ENCODE measurements around the gene VWA1. TPM values are rescaled to one million over a fixed set of nuclear protein-coding genes. Genes with fewer than 3 reads are reported as not detected.

The VWA1 gene
- total RNA-seq, 2 donors from 2014 or later: 47.1 to 55.5 TPM

DNA sequence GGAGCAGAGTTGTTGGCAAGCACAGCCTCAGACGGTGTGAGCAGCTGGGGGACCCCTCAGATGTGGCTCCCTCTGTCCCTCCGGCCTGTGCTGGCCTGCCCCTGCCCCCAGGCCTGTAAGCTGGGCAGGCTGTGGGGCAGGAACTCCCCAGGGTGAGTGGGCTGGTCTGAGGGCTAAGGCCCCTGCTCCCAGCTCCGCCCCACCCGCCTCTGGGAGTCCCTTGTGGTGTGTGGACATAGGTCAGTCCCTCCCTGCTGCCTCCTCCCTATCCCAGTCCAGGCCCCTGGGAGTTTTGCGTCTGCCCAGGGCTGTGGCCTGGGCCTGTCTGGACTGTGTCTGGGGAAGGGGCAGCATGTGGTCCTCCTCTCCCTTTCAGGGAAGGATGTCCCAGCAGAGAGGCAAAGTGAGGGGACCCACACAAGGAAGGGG lies 3.6 kb upstream of the VWA1 start:
- Histone ChIP-seq H3K9me3 (no peaks in the 10 kb centered on the region), H3K27ac (peak overlapping the region; percentile 78 to 94 (median 93)), H3K4me1 (peaks cover 82% of the 10 kb centered on the region), H3K36me3 (replicated peaks in 1 of 2; ENCODE audit: insufficient read depth in 1 of 2, low read depth in 2 of 2) (no peaks in the 10 kb centered on the region), H3K27me3 (no peaks in the 10 kb centered on the region), H3K4me3 (no peak overlapping the region)
- no peak for ATAC-seq
- TF ChIP-seq POLR2A (IDR thresholded peaks at IDR 0.05): peak in 1 of 3 donors; percentile 17
- TF ChIP-seq, protein P1, sequence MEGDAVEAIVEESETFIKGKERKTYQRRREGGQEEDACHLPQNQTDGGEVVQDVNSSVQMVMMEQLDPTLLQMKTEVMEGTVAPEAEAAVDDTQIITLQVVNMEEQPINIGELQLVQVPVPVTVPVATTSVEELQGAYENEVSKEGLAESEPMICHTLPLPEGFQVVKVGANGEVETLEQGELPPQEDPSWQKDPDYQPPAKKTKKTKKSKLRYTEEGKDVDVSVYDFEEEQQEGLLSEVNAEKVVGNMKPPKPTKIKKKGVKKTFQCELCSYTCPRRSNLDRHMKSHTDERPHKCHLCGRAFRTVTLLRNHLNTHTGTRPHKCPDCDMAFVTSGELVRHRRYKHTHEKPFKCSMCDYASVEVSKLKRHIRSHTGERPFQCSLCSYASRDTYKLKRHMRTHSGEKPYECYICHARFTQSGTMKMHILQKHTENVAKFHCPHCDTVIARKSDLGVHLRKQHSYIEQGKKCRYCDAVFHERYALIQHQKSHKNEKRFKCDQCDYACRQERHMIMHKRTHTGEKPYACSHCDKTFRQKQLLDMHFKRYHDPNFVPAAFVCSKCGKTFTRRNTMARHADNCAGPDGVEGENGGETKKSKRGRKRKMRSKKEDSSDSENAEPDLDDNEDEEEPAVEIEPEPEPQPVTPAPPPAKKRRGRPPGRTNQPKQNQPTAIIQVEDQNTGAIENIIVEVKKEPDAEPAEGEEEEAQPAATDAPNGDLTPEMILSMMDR (IDR thresholded peaks at IDR 0.05): no peak
- intact Hi-C loops (cut with DNase I): no loop called here
- WGBS, 2 donors: 47% methylated on average over 5 of the region's 5 CpGs; no CpG with 5 or more reads in 1 of the 2 donors
- DNase-seq: peak in 2 of 4 donors; percentile 48 to 66

DNA sequence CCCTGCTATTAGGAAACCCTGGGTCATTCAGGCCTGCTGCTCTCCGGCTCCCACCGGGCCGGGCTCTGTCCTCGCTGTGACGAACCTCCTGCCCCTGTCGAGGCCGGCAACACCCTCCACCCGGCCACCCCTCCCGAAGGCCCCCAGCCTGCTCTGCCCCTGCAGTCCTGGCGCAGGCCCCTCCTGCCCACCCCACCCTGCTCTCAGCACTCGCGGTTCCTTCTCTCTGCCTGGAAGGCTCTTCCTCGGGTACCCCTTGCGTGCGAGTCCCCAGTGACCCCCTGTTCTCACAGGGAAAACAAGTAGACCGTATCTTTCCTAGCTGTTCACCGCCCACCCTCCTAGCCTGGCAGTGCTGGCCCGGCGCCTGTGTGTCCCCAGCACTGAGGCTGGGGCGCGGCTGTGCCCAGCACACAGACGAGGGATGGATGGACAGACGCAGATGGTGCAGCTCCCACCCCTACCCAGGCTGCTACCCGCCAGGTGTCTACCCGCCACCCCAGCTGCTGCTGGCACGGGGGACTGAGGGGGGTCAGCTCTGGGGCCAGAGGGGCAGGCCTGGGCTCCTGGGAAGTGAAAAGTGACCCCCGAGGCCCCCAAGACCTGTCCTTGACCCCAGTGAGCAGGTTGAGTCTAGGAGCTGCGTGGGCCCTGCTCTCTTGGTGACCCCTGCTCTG lies 3.1 kb upstream of the VWA1 start:
- 64 to 88% methylated on average over 7 to 25 of the region's 28 CpGs for WGBS, 2 donors
- H3K9me3 ChIP-seq: no peaks in the 10 kb centered on the region
- H3K27ac ChIP-seq: peak overlapping the region; percentile 78 to 94 (median 93)
- peaks cover 88% of the 10 kb centered on the region for H3K4me1 ChIP-seq
- no peak for ATAC-seq
- DNase-seq: peak in 2 of 4 donors; percentile 59 to 66
- intact Hi-C loops (cut with DNase I): no loop called here
- H3K36me3 ChIP-seq (replicated peaks in 1 of 2; ENCODE audit: insufficient read depth in 1 of 2, low read depth in 2 of 2): no peaks in the 10 kb centered on the region
- H3K4me3 ChIP-seq: no peak overlapping the region
- no peaks in the 10 kb centered on the region for H3K27me3 ChIP-seq
- no peak for TF ChIP-seq POLR2A (IDR thresholded peaks at IDR 0.05)
- TF ChIP-seq, protein P1 (IDR thresholded peaks at IDR 0.05): no peak

DNA sequence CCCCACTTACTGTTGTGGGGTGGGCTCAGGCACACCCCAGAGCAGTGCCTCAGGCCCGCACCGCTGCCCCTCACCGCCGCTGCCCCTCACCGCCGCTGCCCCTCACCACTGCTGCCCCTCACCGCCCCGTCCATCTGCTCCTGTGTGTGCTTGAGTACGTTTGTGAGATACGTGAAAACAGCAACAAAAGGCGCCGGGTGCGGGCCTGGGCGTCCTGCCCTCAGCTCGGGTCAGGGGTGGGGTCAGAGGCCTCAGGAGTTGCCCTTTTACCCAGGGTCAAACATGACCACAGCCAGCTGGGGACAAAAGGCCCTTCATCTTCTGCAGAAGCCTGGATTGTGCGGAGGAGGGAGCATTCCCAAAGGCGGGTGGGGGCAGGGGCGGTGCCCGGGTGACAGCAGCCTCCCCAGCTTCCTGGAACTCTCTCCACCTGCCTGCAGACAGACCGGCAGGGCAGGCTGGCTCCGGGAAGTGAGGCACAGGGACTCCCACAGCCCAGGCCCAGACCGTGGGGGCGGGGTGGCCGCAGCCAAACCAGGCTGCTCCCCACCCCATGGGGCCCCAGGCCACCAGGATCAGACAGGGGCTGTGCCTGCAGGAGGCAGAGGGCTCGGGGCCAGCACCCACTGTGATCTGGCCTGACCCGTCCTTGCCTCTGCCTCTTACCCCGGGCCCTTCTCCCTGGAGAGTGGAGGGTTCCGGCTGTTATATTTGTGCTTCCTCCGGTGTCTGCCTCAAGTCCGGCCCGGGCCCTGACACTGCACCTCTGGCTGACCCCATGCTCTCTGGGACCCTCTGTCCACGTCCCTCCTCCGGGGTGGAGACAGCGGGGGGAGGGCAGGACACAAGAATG lies 2.3 kb upstream of the VWA1 start:
- Histone ChIP-seq H3K36me3 (replicated peaks in 1 of 2; ENCODE audit: insufficient read depth in 1 of 2, low read depth in 2 of 2) (no peaks in the 10 kb centered on the region), H3K4me3 (no peak overlapping the region), H3K9me3 (no peaks in the 10 kb centered on the region), H3K4me1 (peaks cover 94% of the 10 kb centered on the region), H3K27ac (peak overlapping the region; percentile 78 to 94 (median 93)), H3K27me3 (no peaks in the 10 kb centered on the region)
- WGBS, 2 donors: 43 to 63% methylated on average over 13 to 33 of the region's 34 CpGs
- peak; percentile 80 to 94 (median 92) for DNase-seq
- ATAC-seq: peak; percentile 62
- intact Hi-C loops (cut with DNase I): no loop called here
- peak; percentile 66 to 85 (median 85) for TF ChIP-seq POLR2A (IDR thresholded peaks at IDR 0.05)
- TF ChIP-seq, protein P1 (IDR thresholded peaks at IDR 0.05): no peak

- H3K36me3 ChIP-seq (replicated peaks in 1 of 2; ENCODE audit: insufficient read depth in 1 of 2, low read depth in 2 of 2): no peaks in the 10 kb centered on the region
- intact Hi-C loops (cut with DNase I): no loop called here
- TF ChIP-seq, protein P1 (IDR thresholded peaks at IDR 0.05): no peak
- TF ChIP-seq POLR2A (IDR thresholded peaks at IDR 0.05): no peak
- no peak overlapping the region for H3K4me3 ChIP-seq
- H3K9me3 ChIP-seq: no peaks in the 10 kb centered on the region
- H3K27ac ChIP-seq: peak overlapping the region; percentile 78 to 94 (median 93)
- WGBS, 2 donors: 26 to 48% methylated on average over 3 to 12 of the region's 12 CpGs
- DNase-seq (peak in 2 of 4 donors; percentile 47 to 49), ATAC-seq (no peak)
- H3K27me3 ChIP-seq: no peaks in the 10 kb centered on the region
- peaks cover 95% of the 10 kb centered on the region for H3K4me1 ChIP-seq
These were observed 1.7 kb upstream of the VWA1 start for GRCh38 chr1:1433804-1434130.
